ENCODE results near the gene FBXO5.
A peak's percentile ranks its signal among the peaks of the same experiment; 100 is the strongest.
"Not testable (repeated sequence)": the region's sequence is repeated elsewhere in the genome, so short reads cannot be mapped to it uniquely, and the experiment has no call there.

FBXO5 gene

DNA sequence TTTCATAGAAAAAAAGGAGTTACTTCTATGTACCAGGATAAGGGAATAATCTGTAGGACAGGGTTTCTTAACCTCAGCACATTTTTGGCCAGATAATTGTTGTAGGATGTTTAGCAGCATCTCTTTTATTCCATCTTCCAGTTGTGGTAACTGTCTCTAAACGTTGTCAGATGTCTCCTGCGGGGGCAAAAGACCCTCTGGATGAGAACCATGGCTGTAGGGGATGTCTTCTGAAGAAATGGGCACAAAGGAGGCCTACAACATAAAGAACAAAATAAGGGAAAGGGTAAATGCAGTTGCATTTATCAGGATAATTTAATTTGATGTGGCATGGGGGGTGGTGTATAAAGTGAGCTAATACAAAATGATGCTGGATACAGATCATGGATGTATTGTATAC is 4.1 kb upstream of the FBXO5 start:
- no peak for DNase-seq

DNA sequence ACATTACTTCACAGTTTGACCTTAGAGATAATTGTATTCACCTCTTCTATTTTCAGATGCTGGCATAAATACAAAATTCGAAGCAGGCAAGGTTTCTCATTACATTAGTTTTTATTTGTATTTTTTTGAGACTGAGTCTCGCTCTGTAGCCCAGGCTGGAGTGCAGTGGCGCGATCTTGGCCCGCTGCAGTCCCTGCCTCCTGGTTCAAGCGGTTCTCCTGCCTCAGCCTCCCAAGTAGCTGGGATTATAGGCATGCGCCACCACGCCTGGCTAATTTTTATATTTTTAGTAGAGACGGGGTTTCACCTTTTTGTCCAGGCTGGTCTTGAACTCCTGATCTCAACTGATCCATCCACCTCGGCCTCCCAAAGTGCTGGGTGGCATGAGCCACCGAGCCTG is 2.5 kb upstream of the FBXO5 start:
- not testable (repeated sequence) for DNase-seq

DNA sequence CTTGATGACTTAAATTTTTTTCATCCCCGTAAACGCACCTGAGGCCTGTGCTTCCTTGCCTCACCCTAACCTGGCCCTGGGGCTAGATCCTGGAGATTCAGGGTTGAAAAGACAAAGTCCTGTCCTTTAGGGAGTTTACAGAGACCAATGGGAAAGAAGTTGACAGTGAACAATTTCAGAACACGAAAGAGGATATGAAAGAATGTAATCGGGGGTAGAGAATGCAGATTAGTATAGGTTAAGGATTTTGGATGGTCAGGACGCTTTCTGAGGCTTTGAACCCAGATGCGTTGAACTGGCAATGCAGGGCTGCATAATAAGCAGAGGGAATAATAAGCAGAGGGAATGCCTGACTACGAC is 1.7 kb upstream of the FBXO5 start:
- DNase-seq = no peak

DNA sequence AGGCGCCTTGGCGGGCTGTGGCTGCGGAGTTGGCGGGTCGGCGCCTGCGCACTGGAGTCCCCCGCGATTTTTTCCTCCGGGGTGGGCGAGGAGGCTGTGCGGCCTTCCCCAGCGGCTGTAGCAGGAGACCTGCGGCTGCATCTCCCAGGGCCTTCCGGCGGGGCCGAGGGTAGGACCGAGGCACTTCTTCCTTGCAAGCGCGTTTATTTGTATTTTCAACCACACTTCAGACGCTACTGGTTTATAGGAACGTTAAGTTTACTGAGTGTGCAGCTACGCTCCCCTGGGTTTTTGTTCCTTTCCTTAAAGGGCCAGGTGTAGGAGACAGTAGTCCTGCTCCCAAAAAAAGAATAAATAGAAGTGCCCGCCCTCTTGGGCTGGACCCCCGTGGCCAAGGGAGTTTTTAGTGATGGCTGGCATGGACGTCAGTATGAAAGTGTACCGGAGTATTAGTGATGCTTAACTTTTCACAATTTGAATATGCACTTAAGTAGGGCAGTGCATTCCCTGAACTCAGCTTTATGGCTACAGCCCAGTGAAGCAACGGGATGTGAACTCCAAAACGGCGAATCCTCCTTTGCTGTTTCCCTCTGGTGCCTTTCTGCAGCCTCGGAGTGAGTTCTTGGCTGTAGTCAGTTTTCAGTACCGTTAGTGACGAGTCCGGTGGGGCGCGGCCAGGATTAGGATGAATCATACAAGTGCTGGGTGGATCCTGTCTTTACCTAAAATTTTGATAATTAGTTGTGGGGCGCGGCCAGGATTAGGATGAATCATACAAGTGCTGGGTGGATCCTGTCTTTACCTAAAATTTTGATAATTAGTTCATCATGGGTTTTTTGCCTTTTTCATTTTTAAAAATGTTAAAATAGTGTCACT is 1.0 kb upstream of the FBXO5 start:
- peak; percentile 92 to 94 for DNase-seq

DNA sequence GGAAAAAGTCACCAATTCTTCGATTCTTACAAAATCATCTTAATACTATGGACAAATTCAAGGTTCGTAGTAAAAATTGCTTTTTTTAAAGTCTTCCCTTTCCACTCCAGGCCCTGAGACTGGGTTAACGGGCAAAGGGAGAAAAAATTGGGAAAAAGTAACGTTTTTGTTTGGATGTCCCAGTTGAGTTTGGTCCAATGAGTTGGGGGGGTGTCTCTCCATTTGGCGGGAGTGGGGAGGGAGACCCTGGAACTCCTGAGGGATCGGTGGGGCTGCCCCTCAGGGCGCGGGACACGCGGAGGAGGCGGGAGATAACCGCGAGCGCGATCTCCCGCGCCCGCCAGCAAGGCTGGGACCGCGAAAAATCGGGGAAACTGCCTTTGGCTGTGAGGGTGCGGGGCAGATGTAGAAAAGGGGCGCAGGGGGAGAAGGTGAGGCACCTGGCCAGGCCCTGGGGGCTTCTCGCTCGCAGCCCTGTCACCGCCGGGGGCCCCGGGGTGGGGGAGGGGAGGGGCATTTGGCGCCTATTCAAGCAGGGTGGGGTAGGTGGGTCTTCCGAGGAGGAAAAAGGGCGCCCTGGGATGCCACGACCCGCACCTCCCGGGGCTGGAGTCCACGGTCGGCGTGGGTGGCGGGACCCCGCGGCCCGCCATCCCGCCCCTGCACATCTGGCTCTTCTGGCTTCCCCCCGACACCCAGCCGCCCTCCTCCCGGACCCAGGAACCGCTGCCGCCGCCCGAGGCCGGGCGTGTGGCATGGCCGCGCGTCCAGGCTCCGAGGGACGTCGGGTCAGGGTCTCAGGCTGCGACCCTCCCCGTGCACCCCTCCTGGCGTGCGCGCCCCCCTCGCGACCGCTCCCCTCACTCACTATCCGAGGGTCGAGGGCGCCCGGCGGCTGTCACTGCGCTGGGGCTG is 595 bp downstream of the FBXO5 start:
- no peak for DNase-seq

DNA sequence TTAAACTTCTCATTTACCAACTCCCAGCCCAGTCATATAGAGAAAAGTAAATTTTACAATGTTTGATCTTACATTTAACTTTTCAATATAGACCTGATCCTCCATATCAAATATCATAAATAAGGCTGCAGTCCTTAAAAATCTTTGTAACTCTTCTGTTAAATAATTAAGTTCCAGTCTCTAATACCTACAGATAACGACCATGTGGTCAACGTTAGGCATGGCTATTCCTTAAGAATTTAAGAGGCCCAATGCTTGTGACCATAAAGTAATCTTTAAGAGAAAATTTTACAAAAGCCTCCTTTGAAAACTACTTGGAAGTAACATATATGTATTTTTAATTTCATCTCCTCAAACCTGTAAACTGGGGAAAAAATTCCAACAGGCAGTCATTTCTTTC is 1.6 kb downstream of the FBXO5 start:
- no peak for DNase-seq

DNA sequence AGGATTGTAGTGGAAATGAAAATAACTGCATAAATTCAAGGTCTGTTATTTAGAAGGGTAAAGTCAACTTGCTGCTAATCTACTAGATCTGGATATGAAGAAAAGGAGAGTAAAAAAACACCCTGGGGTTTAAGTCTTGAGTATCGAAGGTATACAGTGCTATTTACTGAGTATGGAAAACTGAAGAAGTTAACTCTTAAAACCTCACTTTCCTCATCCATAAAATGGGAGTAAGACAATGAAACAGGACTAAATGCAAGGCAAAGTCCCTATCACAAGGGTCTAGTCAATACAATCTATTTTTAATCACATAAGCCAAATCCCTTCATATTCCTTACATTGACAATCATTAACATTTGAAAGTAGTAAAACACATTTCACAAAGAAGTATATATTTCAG is 2.2 kb downstream of the FBXO5 start:
- DNase-seq = no peak

DNA sequence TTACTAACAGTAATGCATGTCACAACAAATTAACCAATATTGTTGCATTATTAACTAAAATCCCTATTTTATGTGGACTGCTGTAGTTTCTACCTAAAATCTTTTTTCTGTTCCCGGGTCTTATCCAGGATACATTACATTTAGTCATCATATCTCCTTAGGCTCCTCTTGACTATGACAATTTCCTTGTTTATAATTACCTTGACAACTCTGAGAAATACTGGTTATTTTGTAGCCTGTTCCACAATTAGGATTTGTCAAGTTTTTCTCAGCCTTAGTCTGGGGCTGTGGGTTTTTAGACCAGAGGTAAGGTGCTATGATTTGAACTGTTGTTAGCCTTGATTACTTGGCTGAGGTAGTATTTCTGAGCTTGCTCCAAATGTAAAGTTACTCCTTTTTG is 3.7 kb downstream of the FBXO5 start:
- DNase-seq = no peak

DNA sequence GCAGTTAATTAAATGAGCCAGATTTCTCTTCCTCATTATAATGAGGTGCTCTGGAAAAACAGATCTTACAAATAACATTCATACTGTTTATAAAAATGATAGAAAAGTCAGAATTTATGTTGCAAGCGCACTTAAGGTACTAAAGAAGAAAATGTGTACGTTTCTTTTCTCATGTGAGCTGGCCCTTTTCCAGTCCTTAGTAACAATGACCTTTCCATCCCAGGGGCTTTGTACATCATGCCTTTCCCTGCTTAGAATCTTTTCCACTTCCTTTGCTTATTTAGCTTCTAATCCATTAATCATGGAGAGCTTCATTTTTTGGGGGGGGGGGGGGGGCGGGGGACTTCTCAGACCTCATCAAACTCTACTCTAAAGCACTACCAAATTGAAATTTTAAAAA is 4.8 kb downstream of the FBXO5 start:
- no peak for DNase-seq

DNA sequence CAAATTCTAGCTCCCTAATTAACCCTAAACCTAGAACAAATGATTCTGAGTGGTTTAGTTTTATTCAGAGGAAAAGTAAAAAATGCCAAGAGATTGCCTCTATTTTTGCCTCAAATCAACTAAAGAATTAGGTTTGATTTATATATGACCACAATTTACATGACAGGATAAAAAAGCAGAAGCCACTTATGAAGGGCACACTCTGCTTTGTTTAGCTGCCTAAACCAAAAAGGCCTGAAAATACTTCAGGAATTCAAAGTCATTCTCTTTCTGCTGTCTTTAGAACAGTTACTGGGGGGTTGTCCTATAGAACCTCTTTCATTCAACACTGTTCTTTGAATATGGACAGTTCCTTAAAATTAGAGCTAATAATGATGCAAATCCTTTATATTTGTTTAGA is 5.3 kb downstream of the FBXO5 start:
- no peak for DNase-seq

DNA sequence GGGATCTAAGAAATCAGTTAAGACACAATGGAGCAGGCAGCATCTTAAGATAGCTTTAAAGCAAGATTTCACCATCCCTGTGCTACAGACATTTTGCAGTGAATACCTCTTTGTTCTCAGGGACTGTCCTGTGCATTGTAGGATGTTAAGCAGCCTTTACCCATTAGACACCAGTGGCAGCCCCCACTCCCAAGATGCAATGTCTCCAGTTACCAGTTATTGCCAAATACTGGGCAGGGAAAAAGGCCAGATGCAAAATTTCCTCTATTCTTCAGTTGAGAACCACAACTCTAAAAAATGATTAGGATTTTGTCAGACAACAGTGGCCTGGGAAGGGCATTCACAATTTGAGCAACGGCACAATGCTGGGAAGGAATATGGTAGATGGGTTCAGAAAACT is 6.1 kb downstream of the FBXO5 start:
- no peak for DNase-seq

DNA sequence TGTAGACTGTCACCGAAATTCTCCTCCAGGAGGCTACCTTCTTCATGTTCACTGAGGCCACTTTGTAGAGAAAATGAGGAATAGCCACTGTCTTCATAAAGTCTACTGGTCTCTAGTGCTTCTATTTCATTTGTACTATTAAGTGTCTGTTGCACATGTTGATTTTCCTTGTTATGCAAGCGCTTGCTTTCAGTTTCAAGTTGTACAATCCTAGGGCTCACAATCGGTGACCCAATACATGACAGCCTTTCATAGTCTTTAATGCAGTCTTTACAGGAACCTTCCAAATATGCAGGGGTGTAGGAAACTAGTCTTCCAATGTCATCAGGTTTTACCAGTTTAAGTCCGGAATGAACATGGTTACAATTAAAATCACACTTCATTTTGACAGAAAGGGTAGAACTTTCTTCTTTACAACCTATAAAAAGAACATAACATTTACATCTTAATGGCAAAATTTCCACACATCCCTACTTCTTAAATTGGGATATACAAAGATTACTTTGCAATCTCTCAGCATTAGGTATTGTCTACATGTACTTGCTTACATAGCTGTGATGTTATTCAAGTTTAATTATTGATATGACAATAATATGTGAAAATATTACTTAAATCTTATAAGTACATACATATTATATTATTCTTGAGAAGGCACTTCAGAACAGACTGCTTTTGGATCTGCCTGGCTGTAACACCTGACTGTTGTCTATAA is 7.5 kb downstream of the FBXO5 start:
- DNase-seq = no peak

DNA sequence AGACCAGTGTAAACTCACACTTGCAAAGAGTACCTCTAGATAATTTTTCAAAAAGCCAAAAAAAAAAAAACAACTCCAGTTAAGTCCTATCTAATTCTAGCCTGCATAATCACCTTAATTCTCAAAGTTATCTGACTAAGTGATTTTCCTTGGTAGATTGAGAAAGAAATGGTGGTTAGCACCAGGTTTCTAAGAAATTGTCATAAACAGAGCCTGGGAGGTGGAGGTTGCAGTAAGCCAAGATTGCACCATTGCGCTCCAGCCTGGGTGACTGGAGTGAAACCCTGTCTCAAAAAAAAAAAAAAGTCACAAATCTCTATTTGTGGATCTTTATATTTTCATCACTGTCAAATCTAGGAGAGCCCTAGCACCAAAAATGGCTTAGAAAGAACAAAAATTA is 8.9 kb downstream of the FBXO5 start:
- no peak for DNase-seq

DNA sequence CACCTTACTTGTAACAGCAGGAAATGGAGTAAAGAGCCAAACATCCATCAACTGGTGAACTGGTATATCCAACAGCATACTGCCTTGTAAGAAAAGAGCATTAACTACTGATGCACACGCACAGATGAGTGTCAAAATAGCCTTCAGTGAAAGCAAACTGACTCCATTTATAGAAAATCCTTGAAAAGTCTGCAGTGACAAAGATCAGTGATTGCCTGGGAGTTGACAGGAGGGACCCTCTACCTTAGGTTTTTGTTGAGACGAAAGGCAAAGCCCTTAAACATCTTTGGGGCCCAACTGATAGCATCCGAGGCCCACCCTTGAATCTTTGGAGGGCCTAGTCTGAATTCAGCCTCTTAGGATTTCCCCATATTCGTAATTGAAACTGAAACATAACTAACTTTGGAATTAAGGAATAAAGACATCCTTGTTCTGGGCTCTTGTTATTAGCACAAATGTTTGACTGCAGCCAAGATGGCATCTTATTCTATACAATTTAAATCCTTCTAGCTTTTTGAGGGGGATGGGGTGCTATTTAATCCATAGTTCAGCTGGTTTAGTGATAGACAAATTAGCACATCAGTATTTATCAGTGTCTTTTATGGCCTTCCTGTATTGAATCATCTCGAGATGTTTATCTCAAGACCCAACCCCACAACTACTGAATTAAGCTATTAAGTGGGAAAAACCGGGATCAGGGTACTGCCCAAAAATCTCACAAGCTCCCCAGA is 13.0 kb downstream of the FBXO5 start:
- no peak for DNase-seq

DNA sequence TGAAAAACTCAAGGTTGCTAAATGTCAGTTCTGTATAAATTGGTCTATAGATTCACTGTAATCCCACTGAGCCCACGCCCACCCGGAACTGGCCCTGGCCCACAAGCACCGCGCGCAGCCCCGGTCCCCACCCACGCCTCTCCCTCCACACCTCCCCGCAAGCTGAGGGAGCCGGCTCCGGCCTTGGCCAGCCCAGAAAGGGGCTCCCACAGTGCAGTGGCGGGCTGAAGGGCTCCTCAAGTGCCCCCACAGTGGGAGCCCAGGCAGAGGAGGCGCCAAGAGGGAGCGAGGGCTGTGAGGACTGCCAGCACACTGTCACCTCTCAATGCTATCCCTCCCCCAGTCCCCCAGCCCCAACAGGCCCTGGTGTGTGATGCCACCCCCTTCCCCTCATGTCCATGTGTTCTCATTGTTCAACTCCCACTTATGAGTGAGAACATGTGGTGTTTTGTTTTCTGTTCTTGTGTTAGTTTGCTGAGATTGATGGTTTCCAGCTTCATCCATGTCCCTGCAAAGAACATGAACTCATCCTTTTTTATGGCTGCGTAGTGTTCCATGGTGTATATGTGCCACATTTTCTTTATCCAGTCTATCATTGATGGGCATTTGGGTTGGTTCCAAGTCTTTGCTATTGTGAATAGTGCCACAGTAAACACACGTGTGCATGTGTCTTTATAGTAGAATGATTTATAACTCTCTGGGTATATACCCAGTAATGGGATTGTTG is 16.5 kb downstream of the FBXO5 start:
- DNase-seq = not testable (repeated sequence)

DNA sequence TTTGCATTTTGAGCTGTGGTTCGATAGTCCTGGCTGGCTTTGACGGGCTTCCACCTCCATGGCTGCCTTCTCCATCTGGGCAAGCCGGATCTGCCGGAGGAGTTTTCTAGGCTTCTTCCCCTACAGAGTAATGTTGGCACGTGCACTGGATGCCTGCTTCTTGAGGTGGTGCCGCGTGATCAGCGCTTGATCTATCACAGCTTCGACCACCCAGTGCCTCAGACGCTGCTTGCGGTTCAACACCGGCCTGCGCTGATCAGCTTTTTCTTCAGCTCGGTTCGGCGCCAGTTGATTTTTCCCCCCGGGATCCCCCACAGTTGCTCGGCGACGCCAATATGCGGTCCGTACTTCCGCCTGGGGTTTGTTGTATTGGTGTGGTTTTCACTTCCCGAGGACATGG is 23.5 kb downstream of the FBXO5 start:
- DNase-seq = no peak

DNA sequence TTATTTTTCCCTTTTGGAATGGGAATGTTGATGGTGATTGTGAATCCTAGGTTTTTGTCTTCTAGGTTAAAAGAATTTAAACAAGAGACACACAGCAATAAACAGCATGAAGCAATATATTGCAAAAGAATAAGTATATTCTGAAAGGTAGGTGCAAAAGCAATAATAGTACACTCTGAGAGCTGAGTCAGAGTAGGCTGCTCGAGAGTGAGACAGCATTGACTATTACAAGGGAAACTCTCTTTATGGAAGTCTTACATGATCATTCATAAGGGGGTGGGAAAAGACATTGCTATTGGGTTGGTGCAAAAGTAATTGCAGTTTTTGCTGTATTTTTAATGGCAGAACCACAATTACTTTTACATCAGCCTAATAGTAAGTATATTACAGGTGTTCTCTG is 25.0 kb downstream of the FBXO5 start:
- DNase-seq = no peak

DNA sequence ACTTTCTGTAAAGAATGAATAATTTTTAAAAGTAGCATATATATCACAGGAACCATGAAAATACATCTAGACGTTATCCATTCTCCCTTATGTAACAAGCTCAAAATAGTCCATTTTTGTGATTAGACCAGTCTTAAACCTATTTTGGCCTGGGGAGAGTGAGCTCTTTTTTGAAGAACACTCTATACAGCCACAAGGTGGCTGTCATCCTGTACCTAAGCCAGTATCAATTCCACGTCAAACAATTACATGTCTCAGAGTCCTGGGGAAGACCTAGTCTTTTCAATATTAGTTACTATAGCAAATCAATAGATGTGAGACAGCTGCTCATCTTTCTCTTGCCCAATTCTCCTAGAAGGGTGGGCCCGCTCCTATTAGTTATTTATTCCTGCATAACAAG is 28.4 kb downstream of the FBXO5 start:
- no peak for DNase-seq

DNA sequence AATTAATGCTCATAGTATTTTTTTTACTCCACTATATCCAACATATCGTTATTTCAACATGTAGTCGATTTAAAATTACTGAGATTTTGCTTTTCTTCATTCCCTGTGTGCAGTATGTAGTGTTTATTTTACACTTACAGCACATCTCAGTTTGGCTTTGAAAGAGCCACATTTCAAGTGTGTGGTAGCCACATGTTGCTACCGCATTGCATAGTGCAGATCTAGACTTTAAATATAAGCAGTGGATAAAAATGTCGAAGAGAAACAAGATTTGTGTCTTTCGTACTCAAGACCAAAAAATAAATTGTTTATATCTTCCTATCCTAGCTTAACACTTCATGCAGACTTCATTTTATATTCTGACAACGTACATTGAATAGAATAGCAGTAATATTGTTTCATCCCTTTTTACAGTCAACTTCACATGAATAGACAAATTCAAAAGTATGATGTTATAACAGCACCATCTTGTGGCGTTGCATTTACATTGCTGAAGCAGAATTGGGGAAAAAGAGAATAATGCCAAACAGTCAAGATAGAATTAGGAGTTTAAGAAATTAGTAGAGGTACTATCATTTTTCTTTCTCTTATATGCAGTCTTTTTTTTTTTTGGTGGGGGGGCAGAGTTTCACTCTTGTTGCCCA is 29.9 kb downstream of the FBXO5 start:
- DNase-seq = peak in 1 of 2 donors; percentile 52

DNA sequence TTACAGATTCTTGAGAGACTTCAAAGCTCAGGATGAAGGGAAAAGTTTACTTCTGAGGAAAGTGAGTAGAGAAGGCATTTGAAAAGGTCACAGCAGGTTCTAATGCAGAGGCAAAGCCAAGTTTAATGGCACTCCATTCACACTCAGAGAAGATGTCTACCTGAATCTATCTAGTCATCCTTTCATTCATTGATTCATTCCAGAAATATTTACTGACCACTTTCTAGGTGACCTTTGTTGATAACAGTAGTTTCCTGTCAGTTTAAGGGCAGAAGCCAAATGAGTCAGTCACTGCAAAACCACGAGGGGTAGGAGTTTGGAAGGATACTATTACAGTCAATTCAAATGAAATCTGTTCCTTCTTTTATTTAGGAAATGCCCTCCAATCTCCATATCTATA is 30.8 kb downstream of the FBXO5 start:
- DNase-seq = no peak

DNA sequence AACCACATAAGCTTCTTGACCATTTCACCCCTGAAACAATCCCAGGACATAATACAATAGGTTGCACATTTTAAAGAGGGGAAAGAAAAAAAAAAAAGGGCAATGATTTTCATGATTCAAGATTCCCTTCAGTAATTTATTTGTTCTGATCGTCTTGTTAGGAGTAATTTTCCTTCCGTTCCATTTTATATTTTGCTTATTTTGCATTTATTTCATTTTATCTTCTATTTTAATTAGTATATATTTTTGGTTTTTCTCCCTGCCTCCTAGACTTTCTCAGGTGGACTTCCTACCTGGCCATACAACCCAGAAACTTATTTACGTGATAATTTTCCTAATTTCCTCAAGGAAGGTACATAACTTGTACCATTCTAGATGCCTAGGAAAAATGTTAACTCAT is 32.6 kb downstream of the FBXO5 start:
- DNase-seq = no peak
